NCI-H446 treated with DMSO at 0.1 percent for 48 hours (cell line): Measurements from ENCODE around the gene PCTP.

Experiments
- DNase-seq: peaks from one replicate; lab custom pipeline; 2025; lab: John Stamatoyannopoulos, UW

Gene PCTP

GRCh38 chr17:55806745-55807495 lies 56.1 kb downstream of the PCTP start:
- no peak for DNase-seq

DNA sequence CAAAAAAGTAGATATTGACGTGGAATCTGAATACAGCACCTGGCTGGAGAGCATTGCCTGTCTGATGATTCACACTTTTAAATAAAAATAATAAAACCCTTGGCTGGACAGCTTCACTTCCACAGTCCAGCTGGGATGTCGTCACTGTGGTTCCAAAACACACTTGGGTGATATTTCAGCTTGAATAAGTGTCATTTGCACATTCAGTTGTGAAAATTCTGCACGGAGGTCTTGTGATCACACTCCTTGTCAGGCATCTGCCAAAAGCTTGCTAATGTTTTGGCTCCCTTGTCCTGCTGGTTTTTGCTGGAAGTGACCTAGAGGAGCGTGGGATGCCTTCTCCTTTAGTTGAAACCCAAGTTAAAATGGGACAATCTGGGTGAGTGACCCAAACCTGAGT lies 60.7 kb downstream of the PCTP start:
- no peak for DNase-seq

GRCh38 chr17:55812323-55812722 lies 61.5 kb downstream of the PCTP start:
- no peak for DNase-seq

GRCh38 chr17:55813944-55814343 lies 63.1 kb downstream of the PCTP start:
- DNase-seq = no peak

GRCh38 chr17:55814377-55814776 lies 63.5 kb downstream of the PCTP start:
- no peak for DNase-seq

- no peak for DNase-seq
These were observed 65.9 kb downstream of the PCTP start for GRCh38 chr17:55816532-55817396.

DNA sequence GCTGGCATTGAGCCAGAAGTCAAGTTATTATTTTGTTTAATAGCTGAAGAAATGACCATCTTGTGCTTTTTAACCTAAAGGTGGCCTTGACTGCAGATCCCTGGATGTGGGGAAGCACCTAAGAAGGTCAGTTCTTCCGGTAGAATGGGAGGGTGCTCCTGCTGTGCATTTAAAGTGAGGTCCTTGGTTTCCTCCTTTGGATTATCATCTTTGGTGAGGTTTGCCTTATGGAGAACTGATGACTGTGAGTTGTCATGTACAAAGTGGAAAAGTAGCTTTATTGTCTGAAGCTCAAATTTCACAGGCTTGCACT lies 66.5 kb downstream of the PCTP start:
- no peak for DNase-seq

DNA sequence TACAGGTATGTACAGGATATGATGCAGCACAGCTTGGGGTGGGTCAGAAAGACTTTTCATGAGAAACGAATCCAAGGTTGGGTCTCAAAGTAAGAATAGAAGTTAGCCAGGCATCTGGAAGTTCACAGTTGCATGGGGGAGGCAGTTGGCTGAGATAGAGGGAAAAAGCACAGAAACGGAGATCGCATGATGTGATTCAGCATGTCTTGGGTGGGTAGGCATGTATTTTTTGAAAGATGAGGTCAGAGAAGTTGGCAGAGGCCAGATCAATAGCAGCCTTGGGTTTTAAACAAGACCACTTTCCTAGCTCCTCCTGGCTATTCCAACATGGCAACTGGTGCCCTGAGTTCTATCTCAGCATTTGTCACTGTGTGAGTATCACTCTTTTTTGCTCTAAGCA lies 67.2 kb downstream of the PCTP start:
- DNase-seq = no peak

DNA sequence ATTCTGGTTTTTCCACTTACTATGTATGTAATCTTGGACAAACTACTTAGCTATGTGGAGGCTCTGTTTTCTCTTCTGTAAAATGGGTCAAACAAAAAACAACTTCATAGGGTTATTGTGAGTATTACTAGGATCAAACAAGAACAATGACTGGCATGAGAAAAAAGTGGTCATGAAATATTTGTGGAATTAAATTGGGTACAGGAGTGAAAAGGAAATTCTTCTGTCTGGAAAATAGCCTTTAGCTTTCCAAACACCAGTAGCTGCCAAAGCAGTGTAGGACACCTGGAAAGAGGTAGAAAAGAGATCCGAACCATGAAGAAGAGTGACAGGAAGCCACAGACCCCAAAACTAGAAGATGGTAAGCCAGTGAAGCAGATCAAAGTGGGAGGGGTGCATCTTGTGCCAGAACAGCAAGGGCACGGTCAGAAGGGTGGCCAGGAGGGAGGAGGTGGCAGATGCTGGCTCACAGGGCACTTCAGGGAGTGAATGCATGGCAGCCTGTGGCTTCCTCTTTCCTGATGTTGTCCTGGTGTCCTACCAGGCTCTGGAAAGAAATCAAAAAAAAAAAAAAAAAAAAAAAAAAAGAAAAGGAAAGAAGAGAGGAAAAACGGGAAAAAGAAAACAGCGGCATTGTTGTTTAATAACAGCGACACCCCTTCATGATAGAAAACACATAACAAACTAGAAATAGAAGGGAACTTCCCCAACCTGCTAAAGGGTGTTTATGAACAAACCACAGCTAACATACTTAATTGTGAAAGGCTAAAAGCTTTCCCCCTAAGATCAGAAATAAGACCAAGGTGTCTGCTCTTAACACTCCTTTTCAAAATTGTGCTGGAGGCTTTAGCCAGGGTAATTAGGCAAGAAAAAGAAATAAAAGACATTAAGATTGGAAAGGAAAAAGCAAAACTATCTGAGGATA lies 67.9 kb downstream of the PCTP start:
- no peak for DNase-seq

- DNase-seq = no peak
These were observed 69.8 kb downstream of the PCTP start for GRCh38 chr17:55820675-55821074.

DNA sequence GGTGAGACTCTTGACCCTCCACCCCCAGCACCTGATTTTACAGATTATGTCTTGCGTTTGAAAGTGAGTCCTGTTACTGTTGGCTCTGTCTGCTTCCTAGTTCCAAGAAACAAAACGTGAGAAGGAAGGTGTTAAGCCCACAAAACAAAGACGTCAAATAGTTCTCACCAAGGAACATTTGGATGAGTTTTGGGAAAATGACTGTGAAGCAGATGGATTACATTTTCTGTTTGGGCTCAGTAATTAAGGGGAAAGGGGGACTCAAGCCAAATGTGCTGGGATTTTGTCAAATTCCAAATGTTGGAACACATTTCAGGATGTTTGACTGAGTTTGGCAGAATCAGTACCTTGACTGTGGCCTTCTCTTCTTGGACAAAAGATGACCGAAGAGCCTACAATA lies 71.2 kb downstream of the PCTP start:
- DNase-seq = no peak

DNA sequence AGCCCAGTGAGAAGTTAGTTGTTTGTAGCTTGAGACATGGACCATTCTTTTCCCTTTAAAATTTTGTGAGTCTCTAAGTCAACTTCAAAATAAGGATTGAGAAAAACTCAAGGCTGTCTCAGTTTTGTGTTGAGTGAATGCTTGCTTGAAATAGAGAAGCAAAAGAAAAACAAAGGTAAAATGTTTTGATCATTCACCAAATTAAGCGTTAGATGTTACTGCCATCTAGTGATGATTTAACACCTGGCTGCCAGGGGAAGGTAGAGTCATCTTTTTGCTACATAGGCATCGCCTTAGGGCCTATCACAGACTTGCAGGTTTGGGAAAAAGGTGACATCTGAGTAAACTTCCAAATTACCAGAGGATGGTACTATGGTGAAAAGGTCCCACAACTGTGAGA lies 74.4 kb downstream of the PCTP start:
- no peak for DNase-seq
